ENCODE data around the gene RELN.

GRCh38 chr7:104038136-104038535 lies 48.7 kb upstream of the RELN start:
- TF ChIP-seq CTCF (optimal IDR thresholded peaks at IDR 0.05 in 1 of 3, IDR thresholded peaks at IDR 0.05 in 1 of 3, conservative IDR thresholded peaks at IDR 0.05 in 1 of 3; ENCODE audit: extremely low read depth in 1 of 3, insufficient read depth in 2 of 3, low read length in 3 of 3) = no peak
- no peak for TF ChIP-seq EZH2 (IDR thresholded peaks at IDR 0.05; ENCODE audit: low read length)

All from keratinocyte (primary cell).